PC-3 (cell line): ENCODE results near the gene MAP2.

Source experiments
- CTCF ChIP-seq: fragments of 300-600 bp; sonication (generic); conservative IDR thresholded peaks from 2 replicates; pipeline ENCODE4 v1.5.1; 2017; ENCODE audit warnings: antibody characterized with exemption, low read depth, mild to moderate bottlenecking, low read length
- EZH2 ChIP-seq: fragments of 300-600 bp; sonication (generic); IDR thresholded peaks from one replicate; pipeline ENCODE4 v1.6.1; 2017; ENCODE audit warnings: antibody characterized with exemption, mild to moderate bottlenecking, low read length; ENCODE audit not compliant: unreplicated experiment
- EZH2phosphoT487 ChIP-seq: fragments of 300-600 bp; sonication (generic); IDR thresholded peaks from 2 replicates; pipeline ENCODE4 v1.6.1; 2018; ENCODE audit warnings: mild to moderate bottlenecking, antibody characterized with exemption, low read length, borderline replicate concordance

DNA sequence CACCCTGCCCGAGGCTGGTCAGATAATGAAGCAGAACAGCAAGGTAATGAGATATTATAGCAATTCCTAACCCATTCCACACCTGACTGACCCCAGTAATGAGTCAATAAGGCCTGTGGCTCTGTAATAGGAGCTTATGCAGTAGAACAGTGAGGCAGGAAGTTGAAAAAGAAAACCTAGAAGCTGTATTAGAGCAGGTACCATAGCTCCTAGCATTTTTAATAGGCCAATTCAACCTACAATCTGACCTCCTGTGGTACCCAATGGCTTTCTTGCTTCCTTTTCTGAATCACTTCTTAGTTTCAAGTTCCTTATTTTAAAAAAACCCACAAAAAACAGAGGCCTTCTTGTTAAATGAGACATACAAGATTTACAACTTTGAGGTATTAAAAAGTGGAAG lies 43.6 kb upstream of the MAP2 start:
- TF ChIP-seq EZH2 (no peak), CTCF (no peak), EZH2phosphoT487 (no peak)
